Activated naive CD4-positive, alpha-beta T cell treated with anti-CD3 and anti-CD28 coated beads for 36 hours (primary cell): Measurements from ENCODE around the gene DDX5. TPM values are rescaled to one million over a fixed set of nuclear protein-coding genes. Genes with fewer than 3 reads are reported as not detected.

ENCODE experiments used
- CTCF ChIA-PET: fragments of 350-600 bp; sonication (Branson Sonifier 250); formaldehyde crosslinking; loops from one replicate; lab custom pipeline; 2021; ENCODE audit warnings: antibody characterized with exemption; lab: Charles Lee
- DNase-seq: peaks from one replicate; pipeline ENCODE4 v3.0.0-alpha.2; 2020
- H3K27ac Mint-ChIP-seq: one replicate; pipeline ENCODE4 v1.8.0; 2021; ENCODE audit warnings: mild to moderate bottlenecking, mixed read lengths
- H3K27me3 Mint-ChIP-seq: one replicate; pipeline ENCODE4 v1.8.0; 2021; ENCODE audit warnings: low read depth, mixed read lengths
- H3K36me3 Mint-ChIP-seq: one replicate; pipeline ENCODE4 v1.8.0; 2021; ENCODE audit warnings: low read depth, mixed read lengths
- H3K4me1 Mint-ChIP-seq: one replicate; pipeline ENCODE4 v1.8.0; 2021; ENCODE audit warnings: low read depth, mixed read lengths
- H3K4me3 Mint-ChIP-seq: one replicate; pipeline ENCODE4 v1.8.0; 2021; ENCODE audit warnings: mild to moderate bottlenecking, moderate library complexity, mixed read lengths
- H3K9me3 Mint-ChIP-seq: one replicate; pipeline ENCODE4 v1.8.0; 2021; ENCODE audit warnings: mixed read lengths
- intact Hi-C: fragments of 100-400 bp; cut with micrococcal nuclease; formaldehyde crosslinking; loops from one replicate; pipeline ENCODE4 v1.15.1; 2023
- total RNA-seq, 2 experiments: library from RNA; stranded (reverse); gene quantifications; one replicate each; pipeline ENCODE4 v1.2.3, GENCODE V29; 2021

The DDX5 gene
- total RNA-seq, 2 experiments from 2014 or later = 480 to 491 TPM

- Mint-ChIP-seq H3K27me3 (no peaks in the 10 kb centered on the region), H3K36me3 (peaks cover 32% of the 10 kb centered on the region), H3K27ac (peak overlapping the region; percentile 32), H3K4me1 (peaks cover 3% of the 10 kb centered on the region), H3K9me3 (no peaks in the 10 kb centered on the region), H3K4me3 (no peak overlapping the region)
- intact Hi-C loops = no loop called here
- CTCF ChIA-PET = interaction anchor here (0.6 to 1.6 kb wide), 4 partner anchors 11 to 55 kb away, joined by 3 to 4 read pairs (median 3); no protein-coding TSS in a partner anchor
- peak; percentile 24 for DNase-seq
Measured at GRCh38 chr17:64534187-64534586, 28.1 kb upstream of the DDX5 start.

GRCh38 chr17:64533784-64534183, 27.7 kb upstream of the DDX5 start:
- CTCF ChIA-PET = interaction anchor here (0.6 to 2.0 kb wide), 6 partner anchors 11 to 155 kb away, joined by 3 to 9 read pairs (median 3); no protein-coding TSS in a partner anchor
- no peak for DNase-seq
- H3K36me3 Mint-ChIP-seq = peaks cover 36% of the 10 kb centered on the region
- intact Hi-C loops = no loop called here
- no peaks in the 10 kb centered on the region for H3K9me3 Mint-ChIP-seq
- no peaks in the 10 kb centered on the region for H3K27me3 Mint-ChIP-seq
- peak overlapping the region; percentile 64 for H3K27ac Mint-ChIP-seq
- no peak overlapping the region for H3K4me3 Mint-ChIP-seq
- peaks cover 3% of the 10 kb centered on the region for H3K4me1 Mint-ChIP-seq

DNA sequence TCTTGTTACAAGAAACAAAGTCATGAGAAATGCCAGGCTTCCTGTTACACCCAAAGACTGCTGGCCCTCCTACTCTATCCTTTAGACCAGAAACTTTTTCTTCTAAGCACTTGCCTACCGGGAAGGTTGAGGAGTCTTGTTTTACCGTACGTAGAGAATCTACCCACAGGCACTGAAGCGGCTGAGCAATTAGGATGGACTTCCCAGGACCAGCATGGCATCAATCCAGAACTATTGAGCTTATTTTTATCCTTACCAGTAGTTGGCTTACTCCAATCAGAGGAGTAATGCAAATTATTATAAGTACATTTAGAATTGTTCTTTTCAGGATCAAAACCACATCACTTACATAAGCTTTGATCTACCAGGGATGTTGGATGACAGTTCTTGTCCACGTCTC, 26.3 kb upstream of the DDX5 start:
- H3K27me3 Mint-ChIP-seq = no peaks in the 10 kb centered on the region
- no peak overlapping the region for H3K4me3 Mint-ChIP-seq
- H3K27ac Mint-ChIP-seq = no peak overlapping the region
- DNase-seq = no peak
- peaks cover 35% of the 10 kb centered on the region for H3K36me3 Mint-ChIP-seq
- intact Hi-C loops = no loop called here
- CTCF ChIA-PET = interaction anchor here (2.0 kb wide), 1 partner anchor 113 kb away, joined by 9 read pairs; no protein-coding TSS in a partner anchor
- peaks cover 3% of the 10 kb centered on the region for H3K4me1 Mint-ChIP-seq
- no peaks in the 10 kb centered on the region for H3K9me3 Mint-ChIP-seq

DNA sequence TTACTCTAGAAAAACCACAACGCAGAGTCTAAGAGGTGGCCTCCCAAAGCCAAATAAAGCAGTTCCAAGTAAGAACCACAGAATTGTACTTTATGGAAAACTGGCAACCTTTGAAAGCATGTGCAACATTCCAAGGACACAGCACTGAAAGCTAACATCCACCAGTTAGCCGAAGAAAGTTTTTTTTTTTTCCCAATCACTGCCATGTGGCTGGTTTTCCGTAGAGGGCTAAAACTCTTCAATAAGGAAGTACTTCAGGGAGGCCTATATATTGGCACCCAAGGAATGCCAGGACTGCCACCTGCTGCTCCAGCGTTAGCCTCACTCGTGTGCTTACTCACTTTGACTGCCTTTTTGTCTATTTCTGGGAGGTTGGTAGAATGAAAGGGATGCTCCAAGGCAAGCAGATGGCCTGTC, 25.9 kb upstream of the DDX5 start:
- peaks cover 3% of the 10 kb centered on the region for H3K4me1 Mint-ChIP-seq
- intact Hi-C loops = no loop called here
- H3K27ac Mint-ChIP-seq = no peak overlapping the region
- DNase-seq = no peak
- no peaks in the 10 kb centered on the region for H3K9me3 Mint-ChIP-seq
- H3K27me3 Mint-ChIP-seq = no peaks in the 10 kb centered on the region
- CTCF ChIA-PET = interaction anchor here (2.0 kb wide), 1 partner anchor 112 kb away, joined by 9 read pairs; no protein-coding TSS in a partner anchor
- no peak overlapping the region for H3K4me3 Mint-ChIP-seq
- peaks cover 36% of the 10 kb centered on the region for H3K36me3 Mint-ChIP-seq

DNA sequence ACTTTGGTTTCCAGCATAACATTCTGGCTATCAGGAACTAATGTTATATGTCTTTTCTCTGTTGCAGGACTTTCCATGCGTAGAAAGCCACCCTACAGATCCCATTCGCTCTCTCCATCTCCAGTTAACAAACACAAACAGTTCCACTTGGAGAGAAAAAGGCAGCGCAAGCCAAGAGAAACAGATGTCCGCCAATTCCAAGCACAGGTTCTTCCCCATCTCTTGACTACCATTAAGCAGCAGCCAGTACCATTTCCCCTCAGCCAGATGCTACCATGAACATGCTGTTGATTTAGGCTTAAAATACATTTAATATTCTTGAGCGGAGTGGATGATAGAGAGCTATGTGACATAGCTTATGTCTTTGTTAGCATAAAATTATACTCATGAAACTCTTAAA, 23.1 kb upstream of the DDX5 start:
- intact Hi-C loops = no loop called here
- H3K9me3 Mint-ChIP-seq = no peaks in the 10 kb centered on the region
- H3K27me3 Mint-ChIP-seq = no peaks in the 10 kb centered on the region
- CTCF ChIA-PET = interaction anchor here (0.7 to 1.7 kb wide), 3 partner anchors 9 to 159 kb away, joined by 4 to 7 read pairs (median 5); no protein-coding TSS in a partner anchor
- no peak for DNase-seq
- H3K36me3 Mint-ChIP-seq = peaks cover 38% of the 10 kb centered on the region
- H3K4me3 Mint-ChIP-seq = no peak overlapping the region
- peaks cover 3% of the 10 kb centered on the region for H3K4me1 Mint-ChIP-seq
- no peak overlapping the region for H3K27ac Mint-ChIP-seq

- no peak for DNase-seq
- Mint-ChIP-seq H3K27me3 (no peaks in the 10 kb centered on the region), H3K4me3 (no peak overlapping the region), H3K4me1 (no peaks in the 10 kb centered on the region), H3K27ac (no peak overlapping the region), H3K9me3 (no peaks in the 10 kb centered on the region), H3K36me3 (peaks cover 36% of the 10 kb centered on the region)
- CTCF ChIA-PET = interaction anchor here (1.0 kb wide), 1 partner anchor 109 kb away, joined by 4 read pairs; no protein-coding TSS in a partner anchor
- intact Hi-C loops = no loop called here
Measured at GRCh38 chr17:64527914-64528313, 21.8 kb upstream of the DDX5 start.

DNA sequence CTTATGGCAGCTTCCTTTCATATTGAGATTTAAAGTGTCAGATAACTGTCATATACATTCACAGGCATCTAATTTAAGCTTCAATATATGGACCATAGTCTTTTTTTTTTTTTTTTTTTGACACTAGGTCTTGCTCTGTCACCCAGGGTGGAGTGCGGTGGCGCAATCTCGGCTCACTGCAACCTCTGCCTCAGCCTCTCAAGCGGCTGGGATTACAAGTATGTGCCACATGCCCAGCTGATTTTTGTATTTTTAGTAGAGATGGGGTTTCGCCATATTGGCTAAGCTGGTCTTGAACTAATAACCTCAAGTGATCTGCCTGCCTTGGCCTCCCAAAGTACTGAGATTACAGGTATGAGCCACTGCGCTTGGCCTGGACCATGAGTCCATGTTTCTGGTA, 14.3 kb upstream of the DDX5 start:
- Mint-ChIP-seq H3K4me1 (peaks cover 13% of the 10 kb centered on the region), H3K27ac (no peak overlapping the region), H3K36me3 (peaks cover 23% of the 10 kb centered on the region), H3K9me3 (no peaks in the 10 kb centered on the region), H3K27me3 (no peaks in the 10 kb centered on the region), H3K4me3 (no peak overlapping the region)
- intact Hi-C loops = no loop called here
- DNase-seq = no peak
- CTCF ChIA-PET = interaction anchor here (1.0 to 1.1 kb wide), 2 partner anchors 9 to 101 kb away, joined by 4 to 5 read pairs; no protein-coding TSS in a partner anchor

DNA sequence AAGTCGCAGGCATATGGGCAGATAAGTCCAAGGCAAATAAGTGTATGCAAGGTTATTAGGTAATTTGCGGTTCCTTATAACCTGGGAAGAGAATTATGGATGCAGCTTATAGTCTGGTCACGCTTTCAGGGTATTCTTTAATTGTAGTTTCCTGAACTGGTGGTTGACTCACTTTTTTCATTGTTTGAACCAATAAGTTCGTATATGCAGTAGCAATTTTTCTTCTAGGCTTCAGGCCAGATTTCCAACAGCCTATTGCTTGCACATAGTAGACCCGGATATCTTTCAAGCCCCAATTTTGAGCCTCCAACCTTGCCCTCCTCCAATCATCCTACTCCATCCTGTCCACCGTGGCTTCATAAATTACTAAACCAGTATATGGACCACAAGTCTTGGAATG, 13.5 kb upstream of the DDX5 start:
- Mint-ChIP-seq H3K4me1 (peaks cover 18% of the 10 kb centered on the region), H3K36me3 (peaks cover 27% of the 10 kb centered on the region), H3K27ac (no peak overlapping the region), H3K27me3 (no peaks in the 10 kb centered on the region), H3K9me3 (no peaks in the 10 kb centered on the region), H3K4me3 (no peak overlapping the region)
- intact Hi-C loops = no loop called here
- no peak for DNase-seq
- CTCF ChIA-PET = interaction anchor here (1.1 kb wide), 1 partner anchor 10 kb away, joined by 5 read pairs; no protein-coding TSS in a partner anchor

DNA sequence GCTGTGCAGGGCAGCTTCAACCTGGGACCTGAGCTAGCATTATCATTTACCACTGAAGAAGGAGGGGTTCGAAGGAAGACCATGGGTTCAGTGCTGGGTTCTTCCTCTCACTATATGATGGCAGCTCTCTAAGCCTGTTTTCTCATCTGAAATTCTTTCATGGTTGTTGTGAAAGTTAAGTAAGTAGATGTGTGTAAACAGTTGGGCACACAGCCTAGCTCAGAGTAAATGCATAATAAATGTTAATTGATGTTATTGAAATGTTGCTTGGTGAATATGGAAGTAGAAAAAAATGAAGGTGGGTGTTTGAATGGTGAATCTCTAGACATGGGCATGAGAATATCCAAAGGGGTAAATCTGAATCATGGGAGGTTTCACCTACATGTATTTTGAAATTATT, 9.7 kb upstream of the DDX5 start:
- Mint-ChIP-seq H3K9me3 (no peaks in the 10 kb centered on the region), H3K4me3 (no peak overlapping the region), H3K27ac (peak overlapping the region; percentile 22), H3K4me1 (peaks cover 26% of the 10 kb centered on the region), H3K27me3 (no peaks in the 10 kb centered on the region), H3K36me3 (peaks cover 26% of the 10 kb centered on the region)
- no peak for DNase-seq
- CTCF ChIA-PET = interaction anchor here (0.6 to 1.4 kb wide), 4 partner anchors 17 to 95 kb away, joined by 3 read pairs; no protein-coding TSS in a partner anchor
- intact Hi-C loops = no loop called here

DNA sequence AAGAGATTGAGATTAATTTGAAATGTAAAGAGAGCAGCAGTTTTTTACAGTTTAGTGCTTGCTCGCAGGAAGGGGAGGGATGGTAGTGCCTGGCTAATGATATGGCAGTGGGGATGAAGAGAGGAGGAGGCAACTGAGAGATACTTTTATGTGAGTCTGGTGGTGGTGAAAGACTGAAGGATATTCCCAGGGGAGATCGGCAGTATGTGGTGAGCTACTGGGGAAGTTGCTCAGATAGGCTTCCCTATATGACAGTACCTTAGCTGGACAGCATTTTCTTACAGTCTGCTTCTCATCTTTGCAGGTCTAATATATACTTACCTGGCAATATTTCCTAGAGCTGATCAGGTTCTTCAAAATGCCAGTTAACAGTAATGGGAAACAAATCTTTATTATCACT, 9.3 kb upstream of the DDX5 start:
- Mint-ChIP-seq H3K27ac (no peak overlapping the region), H3K36me3 (peaks cover 28% of the 10 kb centered on the region), H3K4me3 (no peak overlapping the region), H3K4me1 (peaks cover 26% of the 10 kb centered on the region), H3K9me3 (no peaks in the 10 kb centered on the region), H3K27me3 (no peaks in the 10 kb centered on the region)
- DNase-seq = no peak
- CTCF ChIA-PET = interaction anchor here (0.6 to 1.4 kb wide), 4 partner anchors 17 to 94 kb away, joined by 3 read pairs; no protein-coding TSS in a partner anchor
- intact Hi-C loops = no loop called here

DNA sequence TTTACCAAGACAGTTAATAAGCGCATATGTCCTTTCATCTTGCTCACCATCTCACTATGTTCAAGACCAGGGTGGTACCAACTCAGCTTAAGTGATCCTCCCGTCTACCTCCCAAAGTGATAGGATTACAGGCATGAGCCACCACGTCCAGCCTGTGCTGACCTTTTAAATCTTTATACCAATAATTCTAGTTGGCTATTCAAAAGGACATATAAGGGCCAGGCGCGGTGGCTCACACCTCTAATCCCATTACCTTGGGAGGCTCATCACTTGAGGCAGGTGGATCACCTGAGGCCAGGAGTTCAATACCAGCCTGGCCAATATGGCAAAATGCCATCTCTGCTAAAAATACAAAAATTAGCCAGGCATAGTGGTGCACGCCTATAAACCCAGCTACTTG, 3.1 kb upstream of the DDX5 start:
- intact Hi-C loops = loop anchor here (5.0 to 10.0 kb wide), 3 partner anchors 468 to 887 kb away; partner anchors contain the start of genes GNA13 and MAP3K3
- no peak for DNase-seq
- CTCF ChIA-PET = interaction anchor here (0.6 to 1.0 kb wide), 2 partner anchors 16 to 280 kb away, joined by 3 to 4 read pairs; no protein-coding TSS in a partner anchor
- Mint-ChIP-seq H3K4me3 (peak overlapping the region; percentile 36), H3K27ac (no peak overlapping the region), H3K27me3 (no peaks in the 10 kb centered on the region), H3K4me1 (peaks cover 34% of the 10 kb centered on the region), H3K36me3 (peaks cover 37% of the 10 kb centered on the region), H3K9me3 (no peaks in the 10 kb centered on the region)

DNA sequence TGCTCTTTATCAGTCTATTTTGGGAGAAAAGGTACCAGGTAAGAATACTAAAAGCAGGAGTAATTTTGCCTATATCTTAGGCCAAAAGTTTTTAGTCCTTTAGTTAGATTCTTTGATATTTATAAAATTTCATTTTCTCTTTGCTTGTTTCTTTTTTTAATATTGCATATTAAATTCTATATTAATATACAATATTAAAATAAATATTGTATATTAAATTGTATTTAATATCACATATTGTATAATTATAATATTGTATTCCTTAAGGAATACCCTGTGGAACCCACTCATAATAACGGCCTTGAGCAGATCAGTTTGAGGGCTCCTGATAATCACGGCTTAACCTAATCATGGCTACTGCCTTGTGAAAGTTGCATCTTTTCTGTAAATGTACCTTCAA, 2.6 kb upstream of the DDX5 start:
- CTCF ChIA-PET = interaction anchor here (1.0 kb wide), 1 partner anchor 16 kb away, joined by 3 read pairs; no protein-coding TSS in a partner anchor

More for the DNA sequence above, 2.6 kb upstream of the DDX5 start:
- Mint-ChIP-seq H3K4me3 (peak overlapping the region; percentile 36), H3K36me3 (peaks cover 42% of the 10 kb centered on the region), H3K9me3 (no peaks in the 10 kb centered on the region), H3K27ac (no peak overlapping the region), H3K4me1 (peaks cover 38% of the 10 kb centered on the region), H3K27me3 (no peaks in the 10 kb centered on the region)
- intact Hi-C loops = loop anchor here (5.0 to 10.0 kb wide), 3 partner anchors 469 to 886 kb away; partner anchors contain the start of genes GNA13 and MAP3K3
- no peak for DNase-seq
